ENCODE results near the gene SLC29A3. TPM values are rescaled to one million over a fixed set of nuclear protein-coding genes. Genes with fewer than 3 reads are reported as not detected.

SLC29A3 gene
- total and polyA plus RNA-seq, 2 of the 8 experiments (the other 6 are each of a cell fraction or from before 2014, with no cell fraction given) = 14.0 to 24.6 TPM

DNA sequence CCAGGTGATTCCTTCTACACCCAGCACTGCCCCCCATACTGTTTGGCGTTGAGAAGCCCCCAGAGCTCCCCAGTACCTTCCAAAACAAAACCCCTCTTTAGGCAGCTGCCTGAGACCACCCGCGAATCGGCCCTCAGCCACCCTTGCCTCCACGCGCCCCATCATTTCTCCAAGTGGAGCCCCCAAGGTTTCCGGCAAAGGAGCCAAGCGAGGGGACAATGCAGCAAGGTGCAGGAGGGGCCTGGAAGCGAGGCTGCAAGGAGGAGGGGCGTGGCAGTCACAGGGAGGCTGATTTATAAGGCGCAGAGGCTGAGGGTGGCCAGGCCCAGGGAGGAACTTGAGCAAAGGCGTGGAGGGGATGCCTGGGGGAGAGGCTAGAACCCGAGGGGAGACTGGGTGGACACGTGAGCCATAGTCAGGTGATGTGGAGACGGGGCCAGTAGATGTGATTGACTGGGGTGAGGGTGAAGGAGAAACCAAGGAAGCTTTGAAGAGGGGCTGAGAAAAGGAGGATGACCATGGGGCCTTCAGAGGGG is 16.2 kb downstream of the SLC29A3 start:
- FAIRE-seq (no peak), DNase-seq (ENCODE audit: low read depth in 1 of 2, low spot score in 2 of 2) (no peak)
- Histone ChIP-seq H3K27ac (ENCODE audit: low read depth, low read length) (no peak overlapping the region), H4K5ac (ENCODE audit: insufficient read length, low read depth, low read length) (no peak overlapping the region), H3K79me2 (ENCODE audit: control insufficient read depth in 1 of 2, insufficient read depth in 2 of 2, low read length in 2 of 2) (no peaks in the 10 kb centered on the region), H4K8ac (ENCODE audit: extremely low read depth, insufficient read depth, low read length) (peak overlapping the region; percentile 6; the same call in 1 of the 2 replicates), H4K91ac (replicated peaks; ENCODE audit: insufficient read length, low read length) (no peak overlapping the region), H3K9ac (replicated peaks in 1 of 4; ENCODE audit: extremely low read depth in 1 of 4, low read depth in 3 of 4, low read length in 3 of 4) (no peak overlapping the region), H3K27me3 (replicated peaks in 1 of 4; ENCODE audit: control insufficient read depth in 3 of 4, extremely low read depth in 1 of 4, insufficient read depth in 3 of 4, low read length in 3 of 4) (no peaks in the 10 kb centered on the region), H3K9me3 (ENCODE audit: insufficient read depth in 2 of 2, low read depth in 1 of 2, low read length in 1 of 2) (no peaks in the 10 kb centered on the region), H2AFZ (ENCODE audit: low read length) (no peak overlapping the region), H2AK5ac (ENCODE audit: low read depth, low read length) (no peak overlapping the region), H2BK12ac (ENCODE audit: low read depth, low read length) (no peak overlapping the region), H2BK20ac (ENCODE audit: low read length) (no peak overlapping the region), H3K56ac (replicated peaks; ENCODE audit: insufficient read length, low read depth, low read length) (no peak overlapping the region), H3K4me2 (ENCODE audit: insufficient read depth in 1 of 2, low read depth in 2 of 2, low read length in 2 of 2) (no peak overlapping the region), H3K23ac (ENCODE audit: insufficient read length) (no peak overlapping the region), H3K14ac (ENCODE audit: insufficient read length) (no peak overlapping the region), H3K23me2 (ENCODE audit: low read depth, low read length) (no peaks in the 10 kb centered on the region), H3K79me1 (ENCODE audit: low read depth, low read length) (0 out of 2 replicates have a peak, but pooled peaks cover 2% of the 10 kb centered on the region), H3K36me3 (ENCODE audit: control insufficient read depth in 2 of 4, insufficient read depth in 4 of 4, low read length in 3 of 4) (peaks cover 0 to 7% (median 0%) of the 10 kb centered on the region in 4 experiments; a peak in 1 of 8 replicates), H3K4ac (replicated peaks; ENCODE audit: insufficient read length, low read depth, low read length) (no peak overlapping the region), H3K4me1 (replicated peaks in 1 of 4; ENCODE audit: control insufficient read depth in 3 of 4, insufficient read depth in 4 of 4, low read length in 3 of 4) (peaks cover 0 to 18% (median 10%) of the 10 kb centered on the region in 4 experiments; a peak in 6 of 7 replicates), H2BK15ac (ENCODE audit: low read length) (no peak overlapping the region), H4K20me1 (replicated peaks in 1 of 2; ENCODE audit: control insufficient read depth in 1 of 2, insufficient read depth in 2 of 2, low read length in 2 of 2) (no peaks in the 10 kb centered on the region), H2BK120ac (replicated peaks; ENCODE audit: low read depth, low read length) (no peak overlapping the region), H2BK5ac (ENCODE audit: low read depth, low read length) (no peak overlapping the region), H3K4me3 (ENCODE audit: extremely low read depth in 1 of 4, insufficient read depth in 2 of 4, low read depth in 3 of 4, low read length in 4 of 4) (no peak overlapping the region), H3K18ac (ENCODE audit: extremely low read depth, low read length) (no peak overlapping the region)
- ChIA-PET CTCF (ENCODE audit: partially characterized antibody) (interaction anchor here (1.0 to 3.8 kb wide), 13 partner anchors 10 to 95 kb away, joined by 3 to 16 read pairs (median 4); partner anchors contain the start of gene SLC29A3), POLR2A (ENCODE audit: partially characterized antibody) (no interaction called here)
- TF ChIP-seq PHF8 (conservative IDR thresholded peaks at IDR 0.05; ENCODE audit: low read depth, low read length) (no peak), CBX8 (IDR thresholded peaks at IDR 0.05; ENCODE audit: borderline replicate concordance, low read depth, low read length) (no peak), BRCA1 (IDR thresholded peaks at IDR 0.05; ENCODE audit: low read depth, low read length) (no peak), ZNF274 (IDR thresholded peaks at IDR 0.05; ENCODE audit: borderline replicate concordance, extremely low read depth, low read length) (no peak), SP1 (IDR thresholded peaks at IDR 0.05; ENCODE audit: low read depth, low read length) (no peak), KDM5A (IDR thresholded peaks at IDR 0.05; ENCODE audit: low read length) (no peak)
- TF ChIP-seq, protein P1, sequence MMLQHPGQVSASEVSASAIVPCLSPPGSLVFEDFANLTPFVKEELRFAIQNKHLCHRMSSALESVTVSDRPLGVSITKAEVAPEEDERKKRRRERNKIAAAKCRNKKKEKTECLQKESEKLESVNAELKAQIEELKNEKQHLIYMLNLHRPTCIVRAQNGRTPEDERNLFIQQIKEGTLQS (IDR thresholded peaks at IDR 0.05; ENCODE audit: insufficient read depth, low read depth, low read length) = no peak
- TF ChIP-seq, protein P2, sequence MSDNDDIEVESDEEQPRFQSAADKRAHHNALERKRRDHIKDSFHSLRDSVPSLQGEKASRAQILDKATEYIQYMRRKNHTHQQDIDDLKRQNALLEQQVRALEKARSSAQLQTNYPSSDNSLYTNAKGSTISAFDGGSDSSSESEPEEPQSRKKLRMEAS (IDR thresholded peaks at IDR 0.05) = no peak
- 93% methylated on average over 15 of the region's 15 CpGs; no CpG with 5 or more reads in 1 of the 2 experiments for WGBS, 2 experiments (ENCODE audit: extremely low coverage in 1 of 2, insufficient coverage in 1 of 2, insufficient read length in 1 of 2, insufficient replicate concordance in 2 of 2, low coverage in 1 of 2, low lambda C conversion rate in 2 of 2, missing lambda C conversion rate in 1 of 2)

All from H1 (cell line).